Measurements from ENCODE around the gene ABCA9.

ABCA9 gene

DNA sequence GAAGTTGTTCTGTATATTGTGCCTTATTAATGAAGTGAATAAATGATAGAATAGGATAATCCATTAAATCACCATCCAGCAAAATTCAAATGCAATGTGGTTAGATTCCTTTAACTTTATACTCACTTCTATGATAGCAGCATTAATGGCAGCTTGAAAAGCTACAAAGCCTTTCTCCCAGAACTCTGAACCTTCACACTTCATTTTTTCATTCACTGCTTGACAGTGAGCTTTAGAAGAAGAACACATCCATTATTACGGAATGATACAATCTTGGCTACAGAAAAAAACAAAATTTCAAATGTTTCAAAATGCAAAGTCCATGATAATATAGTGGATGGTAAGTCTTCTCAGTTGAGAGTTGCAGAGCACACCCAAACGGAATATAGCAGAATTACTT, 16.4 kb downstream of the ABCA9 start:
- DNase-seq (no peak), ATAC-seq (ENCODE audit: insufficient read depth, low read depth) (no peak)
- H4K20me1 ChIP-seq (ENCODE audit: insufficient read depth, low read length): no peaks in the 10 kb centered on the region
- H3K4me1 ChIP-seq (ENCODE audit: insufficient read depth, low read length): no peaks in the 10 kb centered on the region
- no peak for TF ChIP-seq EZH2 (IDR thresholded peaks at IDR 0.05; ENCODE audit: borderline replicate concordance, low read depth, low read length, severe bottlenecking)
- TF ChIP-seq, protein P1, sequence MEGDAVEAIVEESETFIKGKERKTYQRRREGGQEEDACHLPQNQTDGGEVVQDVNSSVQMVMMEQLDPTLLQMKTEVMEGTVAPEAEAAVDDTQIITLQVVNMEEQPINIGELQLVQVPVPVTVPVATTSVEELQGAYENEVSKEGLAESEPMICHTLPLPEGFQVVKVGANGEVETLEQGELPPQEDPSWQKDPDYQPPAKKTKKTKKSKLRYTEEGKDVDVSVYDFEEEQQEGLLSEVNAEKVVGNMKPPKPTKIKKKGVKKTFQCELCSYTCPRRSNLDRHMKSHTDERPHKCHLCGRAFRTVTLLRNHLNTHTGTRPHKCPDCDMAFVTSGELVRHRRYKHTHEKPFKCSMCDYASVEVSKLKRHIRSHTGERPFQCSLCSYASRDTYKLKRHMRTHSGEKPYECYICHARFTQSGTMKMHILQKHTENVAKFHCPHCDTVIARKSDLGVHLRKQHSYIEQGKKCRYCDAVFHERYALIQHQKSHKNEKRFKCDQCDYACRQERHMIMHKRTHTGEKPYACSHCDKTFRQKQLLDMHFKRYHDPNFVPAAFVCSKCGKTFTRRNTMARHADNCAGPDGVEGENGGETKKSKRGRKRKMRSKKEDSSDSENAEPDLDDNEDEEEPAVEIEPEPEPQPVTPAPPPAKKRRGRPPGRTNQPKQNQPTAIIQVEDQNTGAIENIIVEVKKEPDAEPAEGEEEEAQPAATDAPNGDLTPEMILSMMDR (IDR thresholded peaks at IDR 0.05; ENCODE audit: borderline replicate concordance, extremely low read depth, low read length, poor library complexity, severe bottlenecking): no peak
- no peak overlapping the region for H3K27ac ChIP-seq (ENCODE audit: low read length)
- no peak overlapping the region for H3K9ac ChIP-seq (ENCODE audit: low read depth, low read length)
- no peak overlapping the region for H3K4me3 ChIP-seq (ENCODE audit: low read depth in 1 of 2, low read length in 2 of 2)
- H3K9me3 ChIP-seq (ENCODE audit: insufficient read depth, low read length, severe bottlenecking): no peaks in the 10 kb centered on the region
- no peaks in the 10 kb centered on the region for H3K36me3 ChIP-seq (ENCODE audit: insufficient read depth, low read length)
- H3K4me2 ChIP-seq (ENCODE audit: insufficient read depth, low read length): no peak overlapping the region
- H3K79me2 ChIP-seq (ENCODE audit: insufficient read depth, low read length): no peaks in the 10 kb centered on the region
- H3K27me3 ChIP-seq (ENCODE audit: insufficient read depth, low read length, poor library complexity): no peaks in the 10 kb centered on the region
- H2AFZ ChIP-seq (ENCODE audit: low read depth, low read length): no peak overlapping the region

DNA sequence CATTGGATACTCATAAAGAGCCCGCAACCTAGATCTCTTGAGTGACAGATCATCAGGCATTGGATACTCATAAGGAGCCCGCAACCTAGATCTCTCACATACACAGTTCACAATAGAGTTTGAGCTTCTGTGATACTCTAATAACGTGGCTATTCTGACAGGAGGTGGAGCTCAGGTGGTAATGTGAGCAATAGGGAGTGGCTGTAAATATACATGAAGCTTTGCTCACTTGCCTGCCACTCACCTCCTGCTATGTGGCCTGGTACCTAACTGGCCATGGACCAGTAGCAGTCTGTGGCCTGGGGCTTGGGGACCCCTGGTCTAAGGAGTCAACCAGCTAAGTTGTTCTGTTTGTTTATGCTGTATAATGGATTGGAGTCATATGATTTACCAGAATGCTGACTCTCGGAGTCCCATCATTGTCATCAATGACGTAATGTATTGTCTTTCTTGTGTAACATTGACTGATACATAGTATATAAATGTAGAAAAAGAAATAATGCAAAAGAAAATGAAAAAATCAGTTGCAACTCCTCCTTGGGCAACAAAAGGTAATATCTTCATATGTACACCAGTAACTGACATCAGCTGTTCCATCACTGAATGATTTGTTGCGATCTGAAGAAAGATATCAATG, 17.5 kb downstream of the ABCA9 start:
- Histone ChIP-seq H3K9me3 (ENCODE audit: insufficient read depth, low read length, severe bottlenecking) (no peaks in the 10 kb centered on the region), H3K4me1 (ENCODE audit: insufficient read depth, low read length) (no peaks in the 10 kb centered on the region), H3K79me2 (ENCODE audit: insufficient read depth, low read length) (no peaks in the 10 kb centered on the region), H3K27ac (ENCODE audit: low read length) (no peak overlapping the region), H2AFZ (ENCODE audit: low read depth, low read length) (no peak overlapping the region), H3K4me3 (ENCODE audit: low read depth in 1 of 2, low read length in 2 of 2) (no peak overlapping the region), H4K20me1 (ENCODE audit: insufficient read depth, low read length) (no peaks in the 10 kb centered on the region), H3K9ac (ENCODE audit: low read depth, low read length) (no peak overlapping the region), H3K4me2 (ENCODE audit: insufficient read depth, low read length) (no peak overlapping the region), H3K36me3 (ENCODE audit: insufficient read depth, low read length) (no peaks in the 10 kb centered on the region), H3K27me3 (ENCODE audit: insufficient read depth, low read length, poor library complexity) (no peaks in the 10 kb centered on the region)
- TF ChIP-seq, protein P1 (IDR thresholded peaks at IDR 0.05; ENCODE audit: borderline replicate concordance, extremely low read depth, low read length, poor library complexity, severe bottlenecking): no peak
- no peak for TF ChIP-seq EZH2 (IDR thresholded peaks at IDR 0.05; ENCODE audit: borderline replicate concordance, low read depth, low read length, severe bottlenecking)
- no peak for DNase-seq
- no peak for ATAC-seq (ENCODE audit: insufficient read depth, low read depth)

DNA sequence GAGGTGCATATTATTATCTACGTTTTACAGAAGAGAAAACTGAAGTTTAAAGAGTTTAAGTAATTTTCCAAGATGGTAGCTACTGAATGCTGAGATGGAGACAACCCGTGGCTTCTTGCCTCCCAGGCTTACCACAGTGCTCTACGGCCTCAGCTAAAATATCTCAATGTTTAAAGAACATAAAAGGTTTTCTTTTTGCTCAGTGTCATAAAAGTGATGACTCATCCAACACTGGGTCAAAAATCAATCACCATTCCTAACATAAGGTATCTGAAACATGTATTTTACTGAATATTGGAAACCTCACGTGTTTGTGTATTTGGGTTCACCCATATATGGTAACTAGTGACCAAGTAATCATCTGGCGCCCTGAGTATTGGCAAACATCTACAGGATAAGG, 18.4 kb downstream of the ABCA9 start:
- Histone ChIP-seq H3K4me1 (ENCODE audit: insufficient read depth, low read length) (no peaks in the 10 kb centered on the region), H3K4me2 (ENCODE audit: insufficient read depth, low read length) (no peak overlapping the region), H3K27me3 (ENCODE audit: insufficient read depth, low read length, poor library complexity) (no peaks in the 10 kb centered on the region), H3K27ac (ENCODE audit: low read length) (no peak overlapping the region), H3K36me3 (ENCODE audit: insufficient read depth, low read length) (no peaks in the 10 kb centered on the region), H2AFZ (ENCODE audit: low read depth, low read length) (no peak overlapping the region), H3K9ac (ENCODE audit: low read depth, low read length) (no peak overlapping the region), H3K79me2 (ENCODE audit: insufficient read depth, low read length) (no peaks in the 10 kb centered on the region), H3K4me3 (ENCODE audit: low read depth in 1 of 2, low read length in 2 of 2) (no peak overlapping the region), H3K9me3 (ENCODE audit: insufficient read depth, low read length, severe bottlenecking) (no peaks in the 10 kb centered on the region), H4K20me1 (ENCODE audit: insufficient read depth, low read length) (no peaks in the 10 kb centered on the region)
- ATAC-seq (ENCODE audit: insufficient read depth, low read depth) (no peak), DNase-seq (no peak)
- TF ChIP-seq, protein P1 (IDR thresholded peaks at IDR 0.05; ENCODE audit: borderline replicate concordance, extremely low read depth, low read length, poor library complexity, severe bottlenecking): no peak
- TF ChIP-seq EZH2 (IDR thresholded peaks at IDR 0.05; ENCODE audit: borderline replicate concordance, low read depth, low read length, severe bottlenecking): no peak

Measured in DND-41 (cell line).